ENCODE data around the gene TTC39C.

TTC39C gene

GRCh38 chr18:23992089-23992940, 22.2 kb upstream of the TTC39C start:
- DNase-seq: no peak

- no peak for DNase-seq
Measured at GRCh38 chr18:23992941-23993280, 21.6 kb upstream of the TTC39C start.

GRCh38 chr18:23994361-23994902, 20.1 kb upstream of the TTC39C start:
- no peak for DNase-seq

GRCh38 chr18:23995180-23995579, 19.4 kb upstream of the TTC39C start:
- DNase-seq: no peak

- no peak for DNase-seq
Measured at GRCh38 chr18:23998018-23998417, 16.5 kb upstream of the TTC39C start.

- no peak for DNase-seq
Measured at GRCh38 chr18:23998820-23999219, 15.7 kb upstream of the TTC39C start.

GRCh38 chr18:24000613-24001490, 13.7 kb upstream of the TTC39C start:
- DNase-seq: no peak

- DNase-seq: no peak
Measured at GRCh38 chr18:24002479-24002878, 12.1 kb upstream of the TTC39C start.

GRCh38 chr18:24003288-24003687, 11.3 kb upstream of the TTC39C start:
- no peak for DNase-seq

GRCh38 chr18:24003903-24004640, 10.5 kb upstream of the TTC39C start:
- DNase-seq: no peak

GRCh38 chr18:24006712-24007313, 7.7 kb upstream of the TTC39C start:
- no peak for DNase-seq

- DNase-seq: no peak
Measured at GRCh38 chr18:24009246-24009645, 5.3 kb upstream of the TTC39C start.

GRCh38 chr18:24009651-24010333, 4.8 kb upstream of the TTC39C start:
- no peak for DNase-seq

GRCh38 chr18:24010673-24011072, 3.9 kb upstream of the TTC39C start:
- no peak for DNase-seq

GRCh38 chr18:24011123-24011917, 3.2 kb upstream of the TTC39C start:
- DNase-seq: no peak

- no peak for DNase-seq
Measured at GRCh38 chr18:24013051-24013450, 1.5 kb upstream of the TTC39C start.

- peak; percentile 14 for DNase-seq
Measured at GRCh38 chr18:24014986-24015638, 558 bp downstream of the TTC39C start.

GRCh38 chr18:24015639-24016631, 1.4 kb downstream of the TTC39C start:
- no peak for DNase-seq

- DNase-seq: peak; percentile 49
Measured at GRCh38 chr18:24016643-24017042, 2.1 kb downstream of the TTC39C start.

All from OCI-M1 (cell line).